H9 (cell line): ENCODE data around the gene ZNF81. TPM values are rescaled to one million over a fixed set of nuclear protein-coding genes. Genes with fewer than 3 reads are reported as not detected.

ENCODE experiments used
- DNase-seq: peaks from one replicate; pipeline ENCODE4 v3.0.0-alpha.2; 2017
- H2AFZ ChIP-seq: one replicate; pipeline ENCODE4 v1.6.1; 2013; ENCODE audit warnings: mild to moderate bottlenecking, low read length, control low read depth, moderate library complexity
- H2AK5ac ChIP-seq: 2 replicates; pipeline ENCODE4 v1.6.1; 2013; ENCODE audit warnings: low read length, control low read depth, mixed read lengths; ENCODE audit not compliant: insufficient read length
- H2BK120ac ChIP-seq: one replicate; pipeline ENCODE4 v1.6.1; 2013; ENCODE audit warnings: low read depth, mild to moderate bottlenecking, low read length, control low read depth, inconsistent platforms; ENCODE audit not compliant: poor library complexity, severe bottlenecking
- H2BK12ac ChIP-seq: 2 replicates; pipeline ENCODE4 v1.6.1; 2013; ENCODE audit warnings: low read length, control low read depth, mixed read lengths, low read depth; ENCODE audit not compliant: insufficient read length
- H2BK15ac ChIP-seq: 2 replicates; pipeline ENCODE4 v1.6.1; 2013; ENCODE audit warnings: low read depth, low read length, control low read depth
- H2BK20ac ChIP-seq: one replicate; pipeline ENCODE4 v1.6.1; 2013; ENCODE audit warnings: low read depth, mild to moderate bottlenecking, low read length, control low read depth, inconsistent platforms; ENCODE audit not compliant: poor library complexity, severe bottlenecking
- H2BK5ac ChIP-seq: 2 replicates; pipeline ENCODE4 v1.6.1; 2013; ENCODE audit warnings: low read length, control low read depth, mixed read lengths; ENCODE audit not compliant: insufficient read length
- H3K14ac ChIP-seq: 2 replicates; pipeline ENCODE4 v1.6.1; 2013; ENCODE audit warnings: low read length, control low read depth; ENCODE audit not compliant: insufficient read depth
- H3K18ac ChIP-seq: 2 replicates; pipeline ENCODE4 v1.6.1; 2013; ENCODE audit warnings: low read depth, mild to moderate bottlenecking, mixed read lengths, low read length, control low read depth; ENCODE audit not compliant: insufficient read length
- H3K23ac ChIP-seq: 2 replicates; pipeline ENCODE4 v1.6.1; 2013; ENCODE audit warnings: low read length, control low read depth, mixed read lengths, low read depth; ENCODE audit not compliant: insufficient read length
- H3K23me2 ChIP-seq: 2 replicates; pipeline ENCODE4 v1.6.1; 2013; ENCODE audit warnings: low read depth, mild to moderate bottlenecking, mixed read lengths, low read length, control low read depth; ENCODE audit not compliant: insufficient read length, poor library complexity, severe bottlenecking
- H3K27ac ChIP-seq: 2 replicates; pipeline ENCODE4 v1.5.1; 2013; ENCODE audit warnings: low read length, control low read depth, mixed read lengths, low read depth; ENCODE audit not compliant: insufficient read length
- H3K27me3 ChIP-seq: 2 replicates; pipeline ENCODE4 v1.6.1; 2013; ENCODE audit warnings: low read length, control low read depth, inconsistent platforms; ENCODE audit not compliant: insufficient read depth
- H3K4ac ChIP-seq: 2 replicates; pipeline ENCODE4 v1.6.1; 2013; ENCODE audit warnings: low read depth, mild to moderate bottlenecking, control low read depth, inconsistent platforms, low read length, moderate library complexity
- H3K4me1 ChIP-seq: 2 replicates; pipeline ENCODE4 v1.6.1; 2013; ENCODE audit warnings: low read length, control low read depth, inconsistent platforms; ENCODE audit not compliant: insufficient read depth
- H3K4me2 ChIP-seq: 2 replicates; pipeline ENCODE4 v1.6.1; 2013; ENCODE audit warnings: low read length, control low read depth, mixed read lengths; ENCODE audit not compliant: insufficient read length, insufficient read depth
- H3K56ac ChIP-seq: 2 replicates; pipeline ENCODE4 v1.6.1; 2013; ENCODE audit warnings: low read depth, mild to moderate bottlenecking, mixed read lengths, low read length, control low read depth; ENCODE audit not compliant: insufficient read length
- H3K79me1 ChIP-seq: 2 replicates; pipeline ENCODE4 v1.6.1; 2013; ENCODE audit warnings: low read depth, mild to moderate bottlenecking, moderate library complexity, low read length, control low read depth, inconsistent platforms; ENCODE audit not compliant: insufficient read depth, poor library complexity, severe bottlenecking
- H3K79me2 ChIP-seq: 2 replicates; pipeline ENCODE4 v1.6.1; 2013; ENCODE audit warnings: low read length, control low read depth, inconsistent platforms; ENCODE audit not compliant: insufficient read depth
- H3K9ac ChIP-seq: 2 replicates; pipeline ENCODE4 v1.6.1; 2013; ENCODE audit warnings: low read length, control low read depth, mixed read lengths; ENCODE audit not compliant: insufficient read length; ENCODE audit errors: extremely low read depth
- H3K9me3 ChIP-seq: one replicate; pipeline ENCODE4 v1.6.1; 2013; ENCODE audit warnings: low read depth, low read length, inconsistent platforms; ENCODE audit not compliant: control insufficient read depth
- H3T11ph ChIP-seq: one replicate; pipeline ENCODE4 v1.6.1; 2013; ENCODE audit warnings: mild to moderate bottlenecking, low read length, control low read depth, inconsistent platforms
- H4K20me1 ChIP-seq: one replicate; pipeline ENCODE4 v1.6.1; 2013; ENCODE audit not compliant: control insufficient read depth, insufficient read length, insufficient read depth
- H4K5ac ChIP-seq: 2 replicates; pipeline ENCODE4 v1.6.1; 2013; ENCODE audit warnings: low read depth, mild to moderate bottlenecking, mixed read lengths, low read length, control low read depth; ENCODE audit not compliant: insufficient read length
- H4K8ac ChIP-seq: replicated peaks from 2 replicates; pipeline ENCODE4 v1.6.1; 2013; ENCODE audit warnings: low read length, control low read depth, mixed read lengths, low read depth; ENCODE audit not compliant: insufficient read length
- H4K91ac ChIP-seq: 2 replicates; pipeline ENCODE4 v1.6.1; 2013; ENCODE audit warnings: low read depth, mild to moderate bottlenecking, moderate library complexity, mixed read lengths, low read length, control low read depth; ENCODE audit not compliant: insufficient read length
- H3K27ac Mint-ChIP-seq, 3 experiments: 2 replicates in 2 of 3; 3 replicates in 1 of 3; pipeline ENCODE4 v1.8.0; 2020 to 2021; ENCODE audit warnings: mixed read lengths in 3 of 3, mild to moderate bottlenecking in 1 of 3, moderate library complexity in 1 of 3
- H3K27me3 Mint-ChIP-seq: 2 replicates; pipeline ENCODE4 v1.8.0; 2021; ENCODE audit warnings: low read depth, mild to moderate bottlenecking, moderate library complexity, mixed read lengths
- H3K36me3 Mint-ChIP-seq, 3 experiments: 2 replicates in 2 of 3; 3 replicates in 1 of 3; pipeline ENCODE4 v1.8.0; 2020 to 2021; ENCODE audit warnings: low read depth in 3 of 3, mixed read lengths in 3 of 3; ENCODE audit not compliant: insufficient read depth in 1 of 3
- H3K4me1 Mint-ChIP-seq, 2 experiments: 2 replicates each; pipeline ENCODE4 v1.8.0; 2020; ENCODE audit warnings: mixed read lengths in 2 of 2
- H3K4me3 Mint-ChIP-seq, 2 experiments: 2 replicates in 1 of 2; 3 replicates in 1 of 2; pipeline ENCODE4 v1.8.0; 2020 to 2021; ENCODE audit warnings: mild to moderate bottlenecking in 2 of 2, mixed read lengths in 2 of 2, moderate library complexity in 1 of 2
- H3K9me3 Mint-ChIP-seq, 2 experiments: 2 replicates in 1 of 2; 3 replicates in 1 of 2; pipeline ENCODE4 v1.8.0; 2020; ENCODE audit warnings: mild to moderate bottlenecking in 2 of 2, mixed read lengths in 2 of 2, moderate library complexity in 1 of 2
- CTCF ChIP-seq: fragments of 200-600 bp; sonication (generic); conservative IDR thresholded peaks from 3 replicates; pipeline ENCODE4 v1.8.0; 2021; ENCODE audit warnings: antibody characterized with exemption, mild to moderate bottlenecking
- WGBS: extraction: QIAGEN DNeasy Blood & Tissue Kit; methylation state at CpG from one replicate; pipeline ENCODE4 v1.1.7; 2013; ENCODE audit warnings: missing lambda C conversion rate, low lambda C conversion rate, mixed read lengths; ENCODE audit not compliant: insufficient read length; ENCODE audit errors: extremely low coverage; 5-methylcytosine and 5-hydroxymethylcytosine counted together
- total RNA-seq: library from RNA; stranded (reverse); gene quantifications from 2 replicates; pipeline ENCODE4 v1.2.1, GENCODE V29; 2021

ZNF81 gene
- total RNA-seq, 1 experiment from 2014 or later, result 11.0 TPM

GRCh38 chrX:47915886-47916493 is 79.3 kb downstream of the ZNF81 start:
- no peak overlapping the region for H3K4me2 ChIP-seq
- H2AK5ac ChIP-seq, result no peak overlapping the region
- TF ChIP-seq CTCF, result no peak
- DNase-seq, result no peak
- no peak overlapping the region for H4K91ac ChIP-seq
- H3K4me3 Mint-ChIP-seq, result no peak overlapping the region
- H3K4me1 Mint-ChIP-seq, result no peaks in the 10 kb centered on the region
- H3K27ac ChIP-seq, result no peak overlapping the region
- no peaks in the 10 kb centered on the region; the same call in 1 of the 2 replicates for H3K27me3 ChIP-seq
- H4K5ac ChIP-seq, result no peak overlapping the region
- H4K8ac ChIP-seq, result no peak overlapping the region
- H3K23ac ChIP-seq, result no peak overlapping the region
- no peaks in the 10 kb centered on the region for H3K79me2 ChIP-seq
- H2BK120ac ChIP-seq, result no peak overlapping the region
- no peaks in the 10 kb centered on the region for H3K23me2 ChIP-seq
- no peaks in the 10 kb centered on the region for H3K79me1 ChIP-seq
- no peak overlapping the region for H3T11ph ChIP-seq
- WGBS, result no CpG with 5 or more reads among the region's 2 CpGs
- peaks cover 40% of the 10 kb centered on the region for H3K9me3 ChIP-seq
- no peak overlapping the region for H2AFZ ChIP-seq
- no peak overlapping the region for H3K27ac Mint-ChIP-seq
- no peak overlapping the region for H3K18ac ChIP-seq
- H3K9ac ChIP-seq, result no peak overlapping the region
- H2BK20ac ChIP-seq, result no peak overlapping the region
- H3K36me3 Mint-ChIP-seq, result peaks cover 33 to 49% (median 43%) of the 10 kb centered on the region in 3 experiments
- no peak overlapping the region for H3K56ac ChIP-seq
- H3K27me3 Mint-ChIP-seq, result no peaks in the 10 kb centered on the region; the same call in 1 of the 2 replicates
- no peak overlapping the region for H3K4ac ChIP-seq
- H3K9me3 Mint-ChIP-seq, result peaks cover 80 to 86% of the 10 kb centered on the region in 2 experiments
- H4K20me1 ChIP-seq, result no peaks in the 10 kb centered on the region
- H2BK15ac ChIP-seq, result no peak overlapping the region
- no peaks in the 10 kb centered on the region for H3K4me1 ChIP-seq
- no peak overlapping the region for H3K14ac ChIP-seq
- H2BK5ac ChIP-seq, result no peak overlapping the region
- no peak overlapping the region for H2BK12ac ChIP-seq
